HG03520 (cell line): ENCODE data around the gene CRYBG1.
"Not testable (repeated sequence)": the region's sequence is repeated elsewhere in the genome, so short reads cannot be mapped to it uniquely, and the experiment has no call there.

Experiments
- ATAC-seq: cut with Tn5 transposase; IDR thresholded peaks from one replicate; pipeline ENCODE4 v1.9.1; 2021; ENCODE audit warnings: mild to moderate bottlenecking, moderate library complexity; ENCODE audit not compliant: unreplicated experiment

Gene CRYBG1

DNA sequence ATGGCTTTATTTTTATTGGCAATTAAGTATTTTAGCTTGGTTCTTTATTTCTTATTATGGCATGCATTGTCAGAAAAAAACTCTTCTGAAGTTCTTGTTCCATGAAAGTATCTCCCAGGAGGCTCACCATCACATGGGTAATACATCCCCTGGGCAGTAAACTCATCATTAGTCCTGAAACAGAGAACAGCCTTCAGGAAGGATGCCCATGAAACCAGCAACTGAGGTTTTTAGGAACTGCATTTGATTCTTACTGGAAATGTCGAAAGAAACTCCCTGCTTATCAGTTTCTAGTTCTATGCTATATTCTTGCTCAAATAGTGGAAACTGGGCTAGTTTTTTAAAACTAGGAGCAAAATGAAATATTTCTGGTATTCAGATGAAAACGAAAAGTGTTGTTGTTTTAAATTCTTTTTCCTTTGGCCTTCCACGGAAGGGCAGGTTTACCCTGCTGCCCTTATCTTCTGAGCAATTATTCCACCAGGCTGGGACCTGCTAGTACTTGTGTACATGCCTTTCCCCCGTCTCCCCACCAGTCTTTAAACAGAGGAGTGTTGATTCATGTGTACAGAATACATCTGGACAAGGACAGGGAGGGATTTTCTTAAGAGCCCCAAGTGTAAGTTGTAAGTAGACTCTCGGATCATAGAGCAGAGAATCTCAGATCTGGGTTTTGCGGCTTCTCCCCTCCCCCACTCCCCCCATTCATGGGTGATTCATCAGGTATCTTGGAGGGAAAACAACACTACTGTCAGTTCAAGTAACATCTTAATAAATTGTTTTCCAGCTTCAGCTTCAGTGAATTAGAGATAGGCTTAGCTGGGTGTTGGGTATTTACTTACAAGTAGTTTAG, 187.3 kb downstream of the CRYBG1 start:
- ATAC-seq: no peak

DNA sequence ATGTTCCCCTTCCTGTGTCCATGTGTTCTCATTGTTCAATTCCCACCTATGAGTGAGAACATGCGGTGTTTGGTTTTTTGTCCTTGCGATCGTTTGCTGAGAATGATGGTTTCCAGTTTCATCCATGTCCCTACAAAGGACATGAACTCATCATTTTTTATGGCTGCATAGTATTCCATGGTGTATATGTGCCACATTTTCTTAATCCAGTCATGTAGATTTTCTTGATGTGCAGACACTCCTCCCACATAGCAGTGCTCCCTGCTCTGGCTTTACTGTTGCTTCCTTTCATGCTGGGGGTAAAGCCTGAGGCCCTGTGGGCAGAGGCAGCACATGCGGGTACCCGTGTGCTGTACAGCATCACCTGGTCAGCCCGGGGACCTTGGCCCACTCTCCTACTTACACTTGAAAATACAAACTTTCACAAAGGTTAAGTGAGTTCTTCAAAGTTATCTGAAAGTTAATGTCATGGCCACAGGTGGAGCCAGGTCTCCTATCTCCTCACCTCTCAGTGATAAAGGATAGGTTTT, 188.5 kb downstream of the CRYBG1 start:
- ATAC-seq: not testable (repeated sequence)

DNA sequence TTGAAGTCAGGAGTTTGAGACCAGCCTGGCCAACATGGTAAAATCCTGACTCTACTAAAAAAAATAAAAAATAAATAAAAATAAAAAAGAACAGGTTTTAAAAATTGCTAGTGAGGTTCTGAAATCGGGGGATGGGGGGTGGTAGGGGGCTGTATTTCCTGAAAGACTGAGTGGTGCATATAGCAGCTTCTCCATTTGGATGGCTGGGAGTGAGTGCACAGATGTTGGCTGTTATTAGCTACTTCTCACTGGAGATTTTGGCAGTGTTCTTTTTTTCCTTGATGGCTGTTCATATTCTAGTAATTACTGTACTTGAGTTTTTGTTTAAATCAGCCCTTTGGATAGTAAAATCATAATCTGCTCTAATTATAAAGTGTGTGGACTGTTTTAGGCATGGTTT, 189.0 kb downstream of the CRYBG1 start:
- ATAC-seq: no peak

DNA sequence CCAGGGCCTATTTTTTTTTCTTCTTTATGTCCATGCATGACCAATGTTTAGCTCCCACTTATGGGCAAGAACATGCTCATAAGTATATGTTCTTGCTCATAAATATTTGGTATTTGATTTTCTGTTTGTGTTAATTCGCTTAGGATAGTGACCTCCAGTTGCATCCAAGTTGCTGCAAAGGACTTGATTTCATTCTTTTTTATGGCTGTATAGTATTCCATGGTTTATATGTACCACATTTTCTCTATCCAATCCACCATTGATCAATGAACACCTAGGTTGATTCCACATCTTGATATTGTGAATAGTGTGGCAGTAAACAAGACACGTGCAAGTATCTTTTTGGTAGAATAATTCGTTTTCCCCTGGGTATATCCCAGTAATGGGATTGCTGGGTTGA, 190.6 kb downstream of the CRYBG1 start:
- ATAC-seq: no peak

DNA sequence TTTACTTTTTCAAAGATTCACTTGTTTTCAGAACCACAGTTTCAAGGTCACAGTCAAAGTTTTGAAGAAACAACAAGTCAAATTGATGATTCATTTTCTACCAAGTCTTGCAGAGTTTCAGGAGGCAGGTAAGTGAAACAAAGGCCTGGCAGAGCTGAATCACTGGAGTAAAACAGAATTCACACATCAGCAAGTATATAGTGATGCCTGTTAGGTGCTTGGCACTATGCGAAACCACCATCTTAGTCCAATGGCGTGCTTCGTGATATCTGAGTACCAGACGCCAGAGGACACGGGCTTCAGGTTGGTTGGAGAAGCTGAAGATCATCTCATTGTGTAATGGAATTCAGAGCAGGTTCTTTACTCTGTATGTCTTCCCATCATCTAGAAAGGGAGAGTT, 192.9 kb downstream of the CRYBG1 start:
- ATAC-seq: no peak

DNA sequence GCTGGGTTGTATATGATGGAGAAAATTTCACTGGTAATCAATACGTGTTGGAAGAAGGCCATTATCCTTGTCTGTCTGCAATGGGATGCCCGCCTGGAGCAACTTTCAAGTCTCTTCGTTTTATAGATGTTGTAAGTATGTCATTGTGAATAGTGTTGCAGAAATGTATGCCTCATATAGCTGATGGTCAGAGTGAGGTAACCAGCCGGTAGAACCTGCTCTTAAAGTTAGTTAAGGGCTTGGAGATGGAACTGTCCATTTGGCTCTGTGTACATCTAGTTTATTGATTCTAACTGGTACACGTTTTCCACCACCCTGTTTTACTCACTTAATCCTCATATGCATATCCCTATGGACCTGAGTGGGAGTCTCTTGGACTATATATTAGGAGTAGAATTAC, 195.2 kb downstream of the CRYBG1 start:
- ATAC-seq: no peak

DNA sequence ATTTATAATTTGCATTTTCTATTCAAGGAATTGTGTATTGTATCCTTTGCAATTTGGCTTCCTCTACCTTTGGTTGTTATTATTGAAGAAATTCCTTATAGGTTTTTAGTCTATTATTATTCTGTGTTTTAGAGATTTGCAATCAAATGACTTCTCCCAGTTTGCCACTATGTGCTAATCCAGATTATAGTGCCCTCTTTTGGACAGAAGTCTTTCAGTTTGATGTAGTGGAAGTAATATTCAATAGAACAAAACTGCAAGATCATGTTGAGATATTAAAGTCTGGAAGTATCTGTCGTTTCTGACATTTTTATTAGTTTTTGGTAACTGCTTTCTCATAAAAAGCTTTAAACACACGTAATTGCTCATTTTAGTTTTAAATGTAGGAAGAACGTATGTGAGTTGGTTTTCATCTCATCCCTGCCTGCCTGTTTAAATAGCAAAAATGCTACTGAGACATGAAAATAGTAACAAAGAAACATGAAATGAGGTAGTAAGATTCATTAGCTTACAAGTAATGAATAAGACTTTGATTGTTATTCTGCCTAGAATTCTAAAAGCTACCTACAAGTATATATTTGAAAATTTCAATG, 195.9 kb downstream of the CRYBG1 start:
- no peak for ATAC-seq

DNA sequence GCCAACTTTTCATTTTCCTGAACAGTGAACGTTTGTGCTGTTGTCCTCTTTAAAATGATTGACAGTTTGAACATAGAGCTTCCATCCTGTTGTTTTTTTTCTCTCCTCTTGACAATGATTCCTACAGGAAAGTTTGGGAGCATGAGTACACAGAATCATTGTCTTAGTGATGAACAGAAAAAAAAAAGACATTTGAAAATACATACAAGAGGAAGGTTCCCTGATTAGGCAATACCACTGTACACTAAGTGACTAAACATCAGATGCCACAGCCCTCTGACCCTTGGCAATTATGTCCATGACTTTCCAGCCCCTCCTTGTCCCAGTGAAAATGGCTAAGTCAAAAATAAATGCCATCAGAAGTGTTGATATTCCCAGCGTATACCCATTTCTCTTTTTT, 197.3 kb downstream of the CRYBG1 start:
- ATAC-seq: no peak

DNA sequence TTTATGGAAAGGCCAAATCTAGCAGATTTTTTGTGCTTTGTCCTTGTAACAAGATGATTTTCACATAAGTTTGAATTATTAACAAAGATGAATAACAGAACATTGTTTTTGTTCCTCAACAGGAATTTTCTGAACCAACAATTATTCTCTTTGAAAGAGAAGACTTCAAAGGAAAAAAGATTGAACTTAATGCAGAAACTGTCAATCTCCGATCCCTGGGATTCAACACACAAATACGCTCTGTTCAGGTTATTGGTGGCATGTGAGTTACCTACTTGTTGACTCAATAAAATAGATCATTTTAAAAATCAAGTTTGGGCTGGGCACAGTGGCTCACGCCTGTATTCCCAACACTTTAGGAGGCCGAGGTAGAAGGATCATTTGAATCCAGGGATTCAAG, 197.8 kb downstream of the CRYBG1 start:
- no peak for ATAC-seq

DNA sequence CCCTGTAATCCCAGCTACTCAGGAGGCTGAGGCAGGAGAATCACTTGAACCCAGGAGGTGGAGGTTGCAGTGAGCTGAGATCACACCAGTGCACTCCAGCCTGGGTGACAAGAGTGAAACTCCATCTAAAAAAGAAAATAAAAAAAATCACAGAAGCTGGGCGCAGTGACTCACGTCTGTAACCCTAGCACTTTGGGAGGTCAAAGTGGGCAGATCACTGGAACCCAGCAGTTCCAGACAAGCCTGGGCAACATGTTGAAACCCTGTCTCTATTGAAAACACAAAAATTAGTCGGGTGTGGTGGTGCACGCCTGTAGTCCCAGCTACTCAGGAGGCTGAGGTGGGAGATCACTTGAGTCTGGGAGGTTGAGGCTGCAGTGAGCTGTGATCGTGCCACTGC, 199.1 kb downstream of the CRYBG1 start:
- ATAC-seq: not testable (repeated sequence)

DNA sequence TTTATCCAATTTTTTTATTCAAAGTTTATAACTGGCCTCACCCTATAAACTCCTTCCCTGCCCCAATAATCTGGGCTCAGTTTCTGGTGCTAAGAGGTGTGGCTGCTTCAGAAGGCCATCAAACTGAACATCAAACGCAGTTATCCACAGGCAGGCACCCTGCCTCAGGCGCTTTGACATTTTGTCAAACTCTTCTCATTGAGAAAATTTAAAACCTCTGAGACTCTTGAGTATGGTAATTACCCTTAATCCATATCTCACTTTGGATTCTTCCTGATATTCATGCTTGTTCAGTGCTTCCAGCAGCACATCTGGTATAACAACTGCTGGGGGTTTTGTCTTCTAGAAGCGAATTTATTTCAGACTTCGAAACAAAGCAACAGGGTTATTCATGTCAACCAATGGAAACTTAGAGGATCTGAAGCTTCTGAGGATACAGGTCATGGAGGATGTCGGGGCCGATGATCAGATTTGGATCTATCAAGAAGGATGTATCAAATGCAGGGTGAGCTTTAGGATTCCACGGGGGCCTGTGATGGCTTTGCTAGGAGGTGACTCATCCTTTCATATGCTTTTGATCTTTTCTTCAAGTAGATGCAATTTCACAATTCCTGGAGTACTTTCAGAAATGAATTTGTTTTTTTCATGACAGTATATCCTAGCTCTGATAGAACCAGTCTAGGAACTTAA, 200.6 kb downstream of the CRYBG1 start:
- no peak for ATAC-seq

DNA sequence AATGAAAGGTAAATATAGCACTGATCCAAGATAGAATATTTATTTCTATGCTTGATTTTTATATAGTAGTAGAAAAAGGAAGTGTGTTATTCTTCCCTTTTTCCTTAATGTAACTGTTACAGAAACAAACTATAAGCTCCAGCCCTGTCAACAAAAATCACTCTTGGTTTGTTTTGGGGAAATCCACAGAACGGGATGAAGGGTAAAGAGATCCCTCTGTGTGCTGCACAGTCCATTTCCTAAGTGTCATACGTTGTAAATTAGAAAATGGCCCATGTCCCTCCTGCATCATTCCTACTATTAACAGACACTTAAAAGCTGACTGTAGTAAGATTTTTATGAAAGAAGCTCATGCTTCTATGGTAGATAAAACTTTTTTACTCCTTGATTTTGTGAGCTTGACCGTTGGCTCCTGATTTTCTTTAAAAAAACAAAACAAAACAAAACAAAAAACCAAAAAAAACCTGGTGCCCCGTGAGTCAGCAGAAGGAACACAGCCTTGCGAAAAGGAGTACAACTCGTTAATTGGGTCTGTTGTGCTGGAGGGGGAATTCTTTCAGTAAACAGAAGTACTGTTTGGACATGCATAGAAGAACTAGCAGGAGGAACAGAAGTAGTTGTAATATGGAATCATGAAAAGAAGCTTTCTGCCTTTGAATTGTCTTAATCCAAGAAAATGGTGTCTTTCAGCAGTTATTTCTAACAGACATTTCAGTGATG, 201.3 kb downstream of the CRYBG1 start:
- ATAC-seq: no peak

DNA sequence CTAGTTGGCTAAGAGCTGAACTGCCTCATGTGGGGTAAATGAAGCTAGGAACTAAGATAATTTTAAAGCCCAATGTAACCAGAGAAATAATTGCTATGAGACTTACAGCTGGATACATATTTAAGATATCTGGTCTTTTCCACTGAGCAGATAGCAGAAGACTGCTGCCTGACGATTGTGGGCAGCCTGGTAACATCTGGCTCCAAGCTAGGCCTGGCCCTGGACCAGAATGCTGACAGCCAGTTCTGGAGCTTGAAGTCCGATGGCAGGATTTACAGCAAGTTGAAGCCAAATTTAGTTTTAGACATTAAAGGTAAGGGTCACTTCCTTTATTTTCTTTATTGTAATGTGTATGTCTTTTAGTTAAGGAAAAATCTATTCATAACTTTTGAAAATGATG, 203.1 kb downstream of the CRYBG1 start:
- ATAC-seq: no peak

DNA sequence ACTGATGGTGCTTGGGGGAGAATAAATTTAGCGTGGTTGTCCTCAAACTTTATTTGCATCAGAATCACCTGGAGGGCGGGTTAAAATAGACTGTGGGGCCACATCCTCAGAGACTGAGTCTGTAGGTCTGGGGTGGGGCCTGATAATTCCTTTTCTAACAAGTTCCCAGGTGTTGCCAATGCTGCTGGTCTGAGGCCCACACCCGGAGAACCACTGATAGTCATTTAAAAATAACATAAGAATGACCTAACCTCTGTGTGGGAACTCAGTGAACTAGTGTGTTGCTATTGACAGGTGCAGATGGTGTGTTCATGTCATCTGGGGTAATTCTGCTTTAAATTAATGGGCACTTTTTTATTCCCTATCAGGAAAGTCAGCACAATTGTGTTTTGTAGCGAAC, 204.0 kb downstream of the CRYBG1 start:
- no peak for ATAC-seq

DNA sequence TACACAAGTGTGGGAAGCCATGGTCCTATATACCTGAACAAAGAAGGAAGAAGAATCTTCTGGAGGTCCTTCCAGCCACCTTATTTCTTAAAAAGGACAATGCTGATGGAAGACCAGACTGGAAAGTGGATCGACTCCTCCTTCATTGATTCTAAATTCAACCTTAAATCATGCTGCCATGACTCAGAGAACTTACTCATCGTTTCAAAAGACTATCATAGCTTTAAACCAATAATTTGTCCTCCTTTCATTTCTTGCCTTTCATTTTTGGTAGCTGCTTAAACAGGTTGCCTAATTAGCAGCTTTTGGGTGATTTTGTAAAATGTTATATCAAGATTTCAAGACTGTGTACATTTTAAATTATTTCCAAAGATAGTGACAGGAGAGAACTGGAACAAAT, 208.0 kb downstream of the CRYBG1 start:
- no peak for ATAC-seq

DNA sequence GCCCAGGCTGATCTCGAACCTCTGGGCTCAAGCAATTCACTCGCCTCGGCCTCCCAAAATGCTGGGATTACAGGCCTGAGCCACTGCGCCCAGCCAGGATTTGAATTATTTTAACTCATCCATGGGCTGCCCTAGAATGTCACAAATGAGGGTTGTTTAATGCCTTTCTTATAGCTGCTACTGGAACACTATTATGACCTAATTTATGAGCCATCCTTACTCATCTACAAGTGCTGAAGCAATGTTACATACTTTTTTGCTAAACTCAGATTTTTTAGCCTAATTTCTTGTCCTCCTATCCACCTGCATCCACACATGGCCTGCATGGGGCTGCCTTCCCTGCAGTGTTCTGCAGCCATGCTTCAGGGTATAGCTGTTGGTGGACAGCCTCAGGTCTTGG, 208.9 kb downstream of the CRYBG1 start:
- no peak for ATAC-seq

DNA sequence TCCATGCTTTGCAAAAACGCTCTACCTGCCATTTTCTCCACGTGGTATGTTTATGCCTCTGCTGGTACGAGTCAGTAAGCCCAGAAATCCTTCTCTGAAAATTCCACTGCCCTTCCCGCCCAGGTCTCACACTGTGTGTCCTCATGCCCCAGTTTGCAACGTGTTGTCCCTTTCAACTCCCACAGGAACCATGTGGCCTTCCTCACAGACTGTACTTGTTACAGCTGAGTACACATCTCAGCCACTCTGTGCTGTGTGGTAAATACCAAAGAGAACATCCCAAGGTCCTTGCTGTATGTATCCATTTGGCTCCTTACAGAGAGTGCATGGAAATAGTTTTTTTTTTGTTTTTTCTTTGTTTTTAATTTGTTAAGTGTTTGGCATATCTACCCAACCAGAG, 211.9 kb downstream of the CRYBG1 start:
- ATAC-seq: no peak

DNA sequence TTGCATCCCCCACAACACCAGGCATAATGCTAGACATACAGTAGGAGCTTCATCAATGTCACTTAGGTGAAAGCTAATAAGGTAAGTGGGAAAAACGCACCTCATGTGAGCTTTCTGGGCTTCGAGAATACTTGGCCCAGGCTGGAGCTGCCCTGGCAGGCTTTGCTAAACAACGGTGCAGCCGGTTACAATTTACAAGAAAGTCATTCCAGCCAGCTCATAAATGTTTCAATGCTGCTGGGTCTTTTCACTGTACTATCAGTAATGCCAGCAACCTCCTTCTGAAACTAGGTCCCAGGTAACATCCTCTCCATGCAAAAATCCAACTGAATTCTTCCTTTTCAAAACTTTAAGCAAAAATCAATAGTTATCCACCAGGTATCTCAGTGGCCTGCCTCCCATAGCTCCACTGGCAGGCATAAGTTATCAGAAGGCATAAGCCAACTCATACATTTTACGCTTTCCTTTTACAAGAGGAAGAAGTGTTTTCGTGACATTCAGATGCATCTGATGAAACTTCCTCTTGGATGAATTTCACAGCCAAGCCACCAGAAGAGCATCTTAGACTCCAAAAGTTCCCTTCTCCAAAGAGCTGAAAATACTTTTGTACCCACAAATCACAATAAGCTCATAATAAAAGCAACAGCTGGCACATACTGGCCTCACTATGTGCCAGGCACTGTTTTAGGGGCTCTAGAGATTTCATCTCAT, 212.5 kb downstream of the CRYBG1 start:
- ATAC-seq: no peak

DNA sequence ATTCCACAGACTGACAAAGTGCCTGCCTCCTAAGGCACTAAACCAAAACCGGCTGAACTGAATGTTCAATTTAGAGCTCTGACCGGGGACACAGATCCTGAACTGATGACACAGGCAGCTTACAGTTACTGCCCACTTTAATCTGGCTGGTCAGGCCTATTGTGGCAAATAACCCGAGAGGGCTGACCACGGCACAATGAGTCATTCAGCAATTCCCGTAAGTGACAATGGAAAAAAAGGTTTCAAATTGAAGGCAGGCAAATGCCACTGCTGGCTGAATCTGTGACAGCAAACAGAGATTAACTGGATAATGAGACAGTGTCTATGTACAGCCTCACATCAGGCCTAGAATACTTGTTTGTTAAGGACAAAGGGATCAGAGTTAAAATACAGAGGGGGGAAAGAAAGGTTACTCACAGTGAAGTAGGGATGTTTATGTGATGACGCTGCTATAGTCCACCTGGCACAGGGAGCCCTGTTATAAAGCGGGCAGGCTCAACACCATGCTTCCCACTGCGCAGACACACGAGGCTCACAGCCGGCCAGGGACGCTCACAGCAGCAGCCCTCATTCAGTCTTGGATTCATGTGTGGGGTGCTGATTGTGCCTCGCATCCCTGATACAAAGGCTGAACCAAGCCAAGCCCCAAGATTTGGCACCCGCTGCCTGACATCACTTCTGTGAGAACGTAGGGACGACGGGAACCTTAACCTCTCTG, 214.4 kb downstream of the CRYBG1 start:
- no peak for ATAC-seq

DNA sequence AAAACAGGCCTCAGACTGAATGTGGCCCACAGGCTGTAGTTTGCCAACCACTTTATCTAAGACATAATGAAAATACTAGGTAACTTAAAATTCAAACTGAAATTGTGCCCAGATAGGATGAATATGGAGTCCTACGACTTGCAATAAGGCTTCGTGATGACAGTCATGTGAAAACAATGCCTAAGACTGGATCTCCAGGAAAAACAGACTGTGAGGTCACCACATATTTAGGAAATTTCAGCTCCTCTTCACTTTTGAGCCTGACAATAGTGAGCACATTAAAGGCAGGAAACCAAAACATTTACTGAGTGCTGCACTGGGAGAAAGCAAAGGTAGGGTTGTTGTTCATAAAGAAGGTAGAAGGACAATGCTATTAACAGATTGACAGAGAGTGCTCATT, 218.8 kb downstream of the CRYBG1 start:
- no peak for ATAC-seq
